HFF-Myc (cell line): Measurements from ENCODE around the gene EPHA8.

Source experiments
- DNase-seq: peaks from one replicate; pipeline ENCODE4 v3.0.0-alpha.2; 2011; ENCODE audit warnings: low read depth; ENCODE audit errors: extremely low read depth
- H3K4me3 ChIP-seq: replicated peaks from 2 replicates; pipeline ENCODE4 v1.5.1; 2011; ENCODE audit warnings: low read depth, mild to moderate bottlenecking, control low read depth, low read length
- CTCF ChIP-seq: IDR thresholded peaks from 2 replicates; pipeline ENCODE4 v1.5.1; 2012; ENCODE audit warnings: mild to moderate bottlenecking, low read depth, low read length, control low read depth; ENCODE audit errors: missing control alignments

EPHA8 gene

GRCh38 chr1:22600817-22601605 lies 37.7 kb downstream of the EPHA8 start:
- no peak overlapping the region for H3K4me3 ChIP-seq
- DNase-seq = no peak
- no peak for TF ChIP-seq CTCF

GRCh38 chr1:22601610-22602009 lies 38.3 kb downstream of the EPHA8 start:
- TF ChIP-seq CTCF = no peak
- H3K4me3 ChIP-seq = no peak overlapping the region
- no peak for DNase-seq

- no peak for DNase-seq
- H3K4me3 ChIP-seq = no peak overlapping the region
- no peak for TF ChIP-seq CTCF
These were observed 38.9 kb downstream of the EPHA8 start for GRCh38 chr1:22602060-22602740.

- DNase-seq = no peak
- no peak overlapping the region for H3K4me3 ChIP-seq
- no peak for TF ChIP-seq CTCF
These were observed 42.9 kb downstream of the EPHA8 start for GRCh38 chr1:22606161-22606560.

GRCh38 chr1:22607154-22607553 lies 43.9 kb downstream of the EPHA8 start:
- no peak for DNase-seq
- no peak overlapping the region for H3K4me3 ChIP-seq
- TF ChIP-seq CTCF = no peak

GRCh38 chr1:22608361-22608760 lies 45.1 kb downstream of the EPHA8 start:
- DNase-seq = no peak
- H3K4me3 ChIP-seq = no peak overlapping the region
- TF ChIP-seq CTCF = no peak
